GM18870 (cell line): ENCODE measurements around the gene ILDR2.
"Not testable (repeated sequence)": the region's sequence is repeated elsewhere in the genome, so short reads cannot be mapped to it uniquely, and the experiment has no call there.

Source experiments
- ATAC-seq: cut with Tn5 transposase; IDR thresholded peaks from one replicate; pipeline ENCODE4 v1.9.1; 2021; ENCODE audit warnings: moderate library complexity; ENCODE audit not compliant: unreplicated experiment

ILDR2 gene

DNA sequence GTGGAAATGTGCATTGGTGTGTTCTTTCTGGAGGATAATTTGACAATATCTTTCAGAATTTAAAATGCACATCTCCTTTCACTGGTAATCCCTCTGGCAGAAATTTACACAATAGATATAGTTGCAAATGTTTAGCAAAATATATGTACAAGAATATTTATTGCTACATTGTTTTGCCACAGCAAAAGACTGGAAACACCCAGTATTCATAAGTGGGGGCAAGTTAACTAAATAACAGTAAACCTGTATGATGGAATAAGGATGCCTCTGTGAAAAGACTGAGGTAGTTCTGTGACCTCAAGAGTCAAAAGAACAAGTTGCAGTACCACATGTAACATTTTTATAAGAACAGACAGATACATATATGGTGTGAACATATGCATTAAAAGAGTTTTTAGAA, 85.6 kb downstream of the ILDR2 start:
- ATAC-seq: no peak

DNA sequence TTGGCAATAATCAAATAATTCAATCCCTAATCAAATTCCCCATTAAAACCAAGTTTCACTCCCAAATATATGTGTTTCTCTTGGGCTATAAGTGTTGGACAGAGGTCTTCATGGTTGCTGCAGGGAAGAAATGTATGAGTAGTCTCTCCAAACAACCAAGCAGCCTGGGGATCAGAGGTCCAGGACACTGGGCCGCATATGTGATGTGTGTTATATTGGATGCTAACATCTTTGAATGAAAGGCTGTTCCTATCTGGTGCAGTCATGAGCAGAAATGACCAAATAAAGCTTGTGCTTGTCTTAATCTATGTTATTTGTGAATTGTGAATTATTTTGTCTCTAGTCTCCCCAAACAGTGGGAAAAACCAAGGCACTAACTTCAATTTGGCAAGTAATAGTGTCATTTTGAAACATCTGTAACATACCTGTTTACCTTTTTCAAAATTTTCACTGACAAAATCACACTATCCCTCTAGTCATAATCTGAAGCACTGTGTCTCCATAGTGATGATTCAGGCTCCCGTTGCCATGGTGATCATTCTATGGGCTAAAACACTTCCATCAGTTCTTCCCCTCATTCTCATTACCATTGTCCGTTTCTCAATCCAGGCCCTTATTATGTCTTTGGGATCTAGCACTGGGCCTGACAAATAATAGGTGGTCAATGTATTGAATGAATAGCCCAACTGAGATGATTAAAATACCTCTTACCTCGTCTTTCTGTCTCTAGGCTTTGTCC, 86.8 kb downstream of the ILDR2 start:
- ATAC-seq: no peak

DNA sequence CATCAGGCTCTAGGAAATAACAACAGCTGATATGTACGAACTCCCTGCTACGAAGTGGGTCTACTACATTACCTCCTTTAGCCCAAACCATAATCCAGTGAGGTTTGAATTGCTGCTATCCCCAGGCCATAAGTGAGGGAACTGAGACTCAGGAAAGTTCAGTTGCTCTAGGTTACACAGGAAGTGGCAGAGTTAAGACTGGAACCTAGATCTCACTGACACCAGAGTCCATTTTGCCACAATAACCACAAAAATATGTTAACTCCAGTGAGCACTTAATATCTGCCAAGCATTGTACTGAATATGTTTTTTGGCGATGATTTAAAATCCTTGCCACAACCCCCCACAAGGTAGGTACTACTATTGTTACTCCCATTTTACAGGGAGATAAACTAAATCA, 90.4 kb downstream of the ILDR2 start:
- ATAC-seq: no peak

DNA sequence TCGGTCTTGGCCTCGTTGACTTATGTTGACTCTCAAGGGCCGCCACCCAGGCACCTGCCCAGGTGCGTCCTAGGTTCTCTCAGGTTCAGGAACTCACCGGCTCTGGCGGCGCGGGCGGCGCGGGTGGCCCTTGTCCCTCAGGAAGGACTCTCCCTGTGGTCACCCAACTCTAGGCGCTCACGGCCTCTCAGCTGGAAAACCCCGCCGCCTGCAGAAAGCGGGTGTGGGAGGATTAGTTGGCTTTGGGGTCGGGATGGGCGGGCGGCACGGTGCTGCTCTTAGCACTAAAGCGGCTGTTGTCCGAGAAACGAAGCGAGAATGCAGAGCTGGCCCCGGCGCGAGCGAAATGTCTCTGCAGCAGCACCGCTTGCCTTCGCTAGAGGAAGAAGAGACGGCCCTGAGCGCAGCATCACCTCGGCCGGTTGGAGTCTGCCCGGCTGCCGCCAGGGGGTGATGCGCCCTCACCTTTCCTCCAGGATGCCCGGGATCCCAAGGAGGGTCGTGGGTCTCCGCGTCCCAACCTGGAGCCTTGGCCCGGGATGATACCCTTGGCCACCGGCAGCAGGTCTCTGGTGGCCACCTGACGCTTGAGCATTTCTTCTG, 91.2 kb downstream of the ILDR2 start:
- no peak for ATAC-seq

DNA sequence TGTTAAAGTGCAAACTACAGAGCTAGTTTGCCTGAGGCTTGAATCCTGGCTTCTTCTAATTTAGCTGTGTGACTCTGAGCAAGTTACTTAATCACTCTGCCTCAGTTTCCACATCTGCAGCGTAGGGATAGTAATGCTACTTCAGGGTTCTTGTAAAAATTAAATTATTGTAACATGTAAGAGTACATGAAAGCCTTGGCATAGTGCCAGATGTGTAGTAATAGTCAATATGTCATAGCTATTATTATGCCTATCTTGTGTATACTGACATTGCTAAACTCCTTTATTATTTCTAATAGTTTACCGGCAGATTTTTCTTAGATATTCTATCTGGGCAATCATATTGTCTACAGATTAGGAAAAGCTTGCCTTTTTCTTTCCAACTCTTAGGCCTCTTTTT, 92.4 kb downstream of the ILDR2 start:
- no peak for ATAC-seq

DNA sequence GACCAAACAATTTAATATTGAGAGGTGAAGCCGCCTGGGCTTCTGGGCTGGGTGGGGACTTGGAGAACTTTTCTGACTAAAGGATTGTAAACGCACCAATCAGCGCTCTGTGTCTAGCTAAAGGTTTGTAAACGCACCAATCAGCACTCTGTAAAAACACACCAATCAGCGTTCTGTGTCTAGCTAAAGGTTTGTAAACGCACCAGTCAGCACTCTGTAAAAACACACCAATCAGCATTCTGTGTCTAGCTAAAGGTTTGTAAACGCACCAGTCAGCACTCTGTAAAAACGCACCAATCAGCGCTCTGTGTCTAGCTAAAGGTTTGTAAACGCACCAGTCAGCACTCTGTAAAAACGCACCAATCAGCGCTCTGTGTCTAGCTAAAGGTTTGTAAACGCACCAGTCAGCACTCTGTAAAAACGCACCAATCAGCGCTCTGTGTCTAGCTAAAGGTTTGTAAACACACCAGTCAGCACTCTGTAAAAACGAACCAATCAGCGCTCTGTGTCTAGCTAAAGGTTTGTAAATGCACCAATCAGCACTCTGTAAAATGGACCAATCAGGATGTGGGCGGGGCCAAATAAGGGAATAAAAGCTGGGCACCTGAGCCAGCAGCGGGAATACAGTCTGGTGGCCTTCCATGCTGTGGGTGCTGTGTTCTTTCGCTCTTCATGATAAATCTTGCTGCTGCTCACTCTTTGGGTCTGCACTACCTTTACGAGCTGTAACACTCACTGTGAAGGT, 97.0 kb downstream of the ILDR2 start:
- ATAC-seq: not testable (repeated sequence)

DNA sequence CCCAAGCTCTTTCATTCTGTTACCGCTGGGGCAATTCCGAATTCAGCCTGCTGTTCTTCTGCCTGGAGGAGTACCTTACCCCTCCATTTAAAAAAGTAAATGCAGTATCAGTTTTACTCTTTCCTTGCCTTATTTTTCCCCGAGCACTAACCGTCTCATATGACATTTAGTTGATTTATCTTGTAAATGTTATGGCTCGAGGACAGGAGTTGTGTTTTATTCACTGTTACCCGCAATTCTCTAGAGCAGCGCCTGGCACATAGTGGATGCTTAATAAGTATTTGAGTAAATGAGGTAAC, 98.9 kb downstream of the ILDR2 start:
- peak; percentile 8 for ATAC-seq

DNA sequence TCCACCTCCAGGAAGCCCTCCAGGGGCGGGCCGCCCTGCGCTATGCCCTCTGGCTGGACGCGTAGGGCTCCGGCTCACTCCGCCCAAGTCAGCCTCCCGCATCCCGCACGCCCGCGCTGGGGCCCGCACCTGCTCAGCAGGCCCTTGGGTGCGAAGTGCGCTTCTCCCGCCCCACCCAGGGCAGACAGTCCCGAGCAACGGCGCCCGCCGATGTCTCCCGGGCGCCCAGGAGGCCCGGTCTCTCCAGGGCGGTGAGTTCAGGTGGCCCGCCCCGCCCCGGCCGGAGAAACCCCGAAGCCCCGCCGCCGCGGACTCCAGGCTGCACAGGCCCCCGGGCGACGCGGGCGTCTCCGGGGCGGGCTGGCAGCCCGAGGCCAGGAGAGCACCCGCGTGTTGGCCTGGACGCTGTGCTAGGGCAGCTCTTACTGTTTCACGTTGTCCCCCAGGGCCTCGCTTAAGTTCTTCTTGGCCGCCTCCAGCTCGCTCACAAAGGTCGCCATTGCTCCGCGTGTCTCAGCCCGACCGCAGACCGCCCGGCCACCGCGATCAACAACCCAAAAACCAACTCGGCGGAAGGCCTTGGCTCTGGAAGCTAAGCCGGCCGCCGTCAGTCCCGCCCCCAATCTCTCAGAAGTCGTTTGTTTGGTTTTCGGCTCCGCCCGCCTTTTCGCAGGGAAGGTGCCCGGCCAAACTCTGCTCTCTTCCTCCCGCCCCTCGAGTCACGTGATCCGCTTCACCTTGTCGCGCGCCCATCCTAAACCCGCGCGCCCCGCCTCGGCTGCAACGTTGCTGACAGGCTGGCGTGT, 99.4 kb downstream of the ILDR2 start, which contains the start of gene TADA1:
TSS of gene TADA1 (minus strand) at position 531 of the 806 bp plus-strand sequence. CDS start at position 500, 31 bp downstream.
- peak; percentile 83 for ATAC-seq

DNA sequence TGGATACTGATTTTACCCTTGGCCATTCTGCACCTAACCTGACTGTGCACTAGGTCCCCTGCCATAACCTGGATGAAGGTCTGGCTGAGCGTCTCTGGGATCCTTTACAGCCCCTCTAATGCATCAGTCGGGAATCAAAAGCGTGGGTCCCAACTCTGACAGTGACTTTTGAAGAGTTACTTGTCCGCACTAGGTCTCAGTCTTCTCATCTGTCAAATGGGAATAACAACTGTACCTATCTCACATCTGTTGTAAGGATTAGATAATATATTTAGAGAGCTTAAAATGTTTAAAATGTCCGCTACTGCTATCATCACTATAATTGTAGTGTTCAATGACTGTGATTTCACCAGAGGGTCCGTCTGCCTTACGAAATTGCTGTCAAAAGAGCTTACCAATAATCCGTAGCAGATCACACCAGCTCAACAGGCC, 100.0 kb downstream of the ILDR2 start:
- no peak for ATAC-seq

DNA sequence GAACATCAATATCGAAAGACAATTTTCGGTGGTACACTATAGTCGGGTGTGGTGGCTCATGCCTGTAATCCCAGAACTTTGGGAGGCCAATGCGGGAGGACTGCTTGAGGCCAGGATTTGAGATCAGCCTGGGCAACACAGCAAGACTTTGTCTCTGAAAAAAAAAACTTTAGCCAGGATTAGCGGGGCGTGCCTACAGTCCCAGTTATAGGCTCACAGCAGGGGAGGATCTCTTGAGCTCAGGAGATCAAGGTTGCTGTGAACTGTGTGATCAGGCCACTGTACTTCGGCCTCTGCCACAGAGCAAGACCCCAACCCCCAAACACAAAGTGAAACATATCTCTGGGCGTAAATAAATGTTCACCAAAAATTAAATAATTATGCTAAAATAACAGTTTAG, 100.9 kb downstream of the ILDR2 start:
- no peak for ATAC-seq

DNA sequence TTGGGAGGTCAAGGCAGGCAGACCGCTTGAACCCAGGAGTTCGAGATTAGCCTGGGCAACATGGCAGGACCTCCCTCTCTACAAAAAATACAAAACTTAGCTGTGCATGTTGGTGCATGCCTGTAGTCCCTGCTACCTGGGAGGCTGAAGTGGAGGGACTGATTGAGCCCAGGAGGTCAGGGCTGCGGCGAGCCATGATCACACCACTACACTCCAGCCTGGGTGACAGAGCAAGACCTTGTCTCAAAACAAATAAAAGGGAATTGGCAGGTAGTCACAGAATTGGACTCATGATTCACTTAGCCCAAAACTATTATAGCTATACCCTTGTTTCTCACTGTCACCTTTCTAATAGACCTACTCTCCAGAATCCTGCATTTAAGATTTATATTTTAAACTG, 104.8 kb downstream of the ILDR2 start:
- no peak for ATAC-seq

DNA sequence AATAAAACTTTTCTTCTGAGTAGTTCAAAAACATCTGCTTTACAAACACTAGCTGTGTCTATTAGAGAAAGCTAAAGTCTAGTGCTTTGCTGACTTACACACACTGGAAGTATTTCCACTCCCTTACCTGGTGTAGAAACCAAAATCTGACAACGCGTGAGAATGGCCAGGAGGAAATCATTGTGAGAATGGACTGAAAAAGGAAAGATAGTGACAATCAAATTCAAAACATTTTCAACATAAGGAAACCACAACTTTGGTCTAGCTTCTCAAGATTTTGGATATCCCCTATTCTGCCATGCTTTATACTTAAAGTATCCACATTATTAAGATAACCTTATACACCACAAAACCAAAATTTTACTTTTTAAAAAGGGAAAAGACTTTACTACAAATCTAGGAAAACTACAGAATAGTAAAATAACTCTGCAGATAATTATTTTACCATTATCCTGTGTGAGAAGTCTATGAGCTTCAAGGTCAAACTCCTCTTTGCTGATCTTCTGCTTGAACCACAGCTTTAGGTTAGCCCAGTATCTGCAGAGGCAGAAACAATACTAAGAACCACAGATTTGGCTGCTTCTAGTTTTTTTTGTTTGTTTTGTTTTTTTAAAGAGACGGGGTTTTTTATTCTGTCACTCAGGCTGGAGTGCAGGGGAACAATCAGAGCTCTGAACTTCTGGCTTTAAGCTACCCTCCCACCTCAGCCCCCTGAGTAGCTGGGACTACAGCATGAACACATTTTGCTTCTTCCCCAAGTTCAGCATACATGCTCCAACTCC, 105.8 kb downstream of the ILDR2 start:
- ATAC-seq: peak; percentile 40

DNA sequence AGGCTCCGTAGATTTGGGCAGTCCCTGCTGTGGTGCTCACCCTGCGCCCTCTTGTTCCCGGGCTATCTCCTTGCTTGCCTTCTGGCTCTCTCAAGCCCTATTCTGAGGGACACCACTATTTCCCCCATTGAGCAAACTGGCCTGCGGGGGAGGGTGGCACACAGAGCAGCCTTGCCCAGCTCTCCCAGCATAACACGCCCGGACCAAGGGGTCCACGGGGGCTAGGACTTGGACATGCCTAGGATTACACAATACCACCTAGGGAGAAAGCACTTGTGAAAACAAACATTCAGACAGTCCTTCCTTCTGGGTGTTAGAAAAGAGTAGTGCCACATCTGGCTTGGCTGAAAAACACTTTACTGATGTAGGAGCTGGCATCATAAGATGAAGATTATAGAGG, 106.7 kb downstream of the ILDR2 start:
- ATAC-seq: no peak

DNA sequence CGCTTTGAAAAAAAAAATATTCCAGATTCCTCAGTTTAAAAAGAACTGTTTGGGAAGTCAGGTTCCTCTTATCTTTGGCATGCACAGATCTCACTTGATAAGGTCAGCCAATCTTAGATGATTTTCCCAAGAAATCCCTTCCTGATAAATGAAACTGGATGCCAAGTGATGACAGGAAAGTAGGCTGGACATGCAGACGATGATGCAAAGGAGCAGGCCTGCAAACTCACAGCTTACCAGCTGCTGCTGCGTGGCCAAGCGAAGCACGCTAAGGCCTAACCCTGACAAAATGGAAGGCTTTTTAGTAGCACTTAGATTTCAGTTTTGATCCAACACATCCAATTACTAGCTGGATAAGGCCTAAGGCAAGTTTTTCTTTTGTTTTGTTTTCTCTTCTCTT, 109.4 kb downstream of the ILDR2 start:
- ATAC-seq: no peak

DNA sequence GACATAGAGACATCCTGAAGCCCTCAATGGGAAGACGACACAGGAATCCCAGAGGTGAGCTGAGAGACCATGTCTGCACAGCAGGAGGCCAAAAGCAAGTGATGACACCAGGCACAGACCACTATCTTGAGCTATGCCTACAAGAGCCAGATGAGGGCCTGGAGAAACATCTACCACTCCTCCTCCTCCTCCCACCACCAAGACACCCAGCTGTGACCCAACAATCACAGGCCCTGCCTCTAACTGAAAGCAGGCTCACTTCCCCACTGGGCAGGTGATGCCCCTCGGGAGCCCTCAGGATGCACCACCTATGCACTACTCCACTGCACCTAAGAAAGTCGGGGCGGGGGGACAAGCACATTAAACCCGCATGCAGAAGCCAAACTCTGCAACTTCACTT, 115.7 kb downstream of the ILDR2 start:
- no peak for ATAC-seq

DNA sequence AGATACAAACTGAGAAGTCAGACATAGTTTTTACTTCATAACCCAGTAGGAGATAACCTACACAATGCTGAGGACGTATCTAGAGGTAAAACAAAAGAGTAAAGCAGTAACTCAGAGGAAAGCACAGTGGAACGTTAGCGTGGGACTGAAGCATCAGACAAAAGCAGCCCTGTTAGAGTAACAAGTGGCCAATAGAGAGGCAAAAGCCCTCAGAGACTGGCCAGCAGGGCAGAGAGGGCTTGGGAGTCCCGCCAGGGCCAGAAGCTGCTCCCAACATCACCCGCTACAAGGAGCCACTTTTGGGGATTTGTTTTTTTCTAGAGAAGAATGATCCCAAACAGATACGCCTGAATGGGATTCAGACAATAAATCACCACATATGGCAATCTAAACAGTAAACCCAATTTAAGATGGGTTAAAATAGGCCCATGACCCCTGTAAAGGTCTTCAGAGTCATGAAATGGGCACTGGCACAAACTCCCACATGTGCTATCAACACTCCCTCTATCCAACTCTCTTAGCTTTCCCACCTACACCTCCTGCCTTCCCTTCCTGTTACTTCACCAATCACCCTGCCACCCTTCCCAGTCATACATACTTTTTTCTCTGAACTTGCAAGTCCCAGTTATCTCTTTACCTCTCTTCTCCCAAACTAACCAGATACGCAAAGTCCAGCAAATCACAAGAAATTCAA, 116.5 kb downstream of the ILDR2 start:
- ATAC-seq: no peak
